Smooth muscle cell (in vitro differentiated cells): Measurements from ENCODE around the gene PAX5. TPM values are rescaled to one million over a fixed set of nuclear protein-coding genes. Genes with fewer than 3 reads are reported as not detected.

Experiments
- DNase-seq: peaks from one replicate; lab custom pipeline; 2025; ENCODE audit not compliant: unreplicated experiment; lab: John Stamatoyannopoulos, UW
- H2AFZ ChIP-seq: fragments of 200-600 bp; sonication (generic); 2 replicates; pipeline ENCODE4 v1.6.0; 2016; ENCODE audit warnings: antibody characterized with exemption, low read depth, mild to moderate bottlenecking
- H3F3A ChIP-seq: fragments of 200-600 bp; sonication (generic); 2 replicates; pipeline ENCODE4 v1.6.0; 2017; ENCODE audit warnings: antibody characterized with exemption, low read depth
- H3K27ac ChIP-seq: fragments of 200-600 bp; sonication (generic); 2 replicates; pipeline ENCODE4 v1.5.1; 2016; ENCODE audit warnings: low read depth, mild to moderate bottlenecking
- H3K27me3 ChIP-seq: fragments of 200-600 bp; sonication (generic); 2 replicates; pipeline ENCODE4 v1.6.1; 2016; ENCODE audit warnings: low read depth, mild to moderate bottlenecking
- H3K36me3 ChIP-seq: fragments of 200-600 bp; sonication (generic); 2 replicates; pipeline ENCODE4 v1.5.1; 2016; ENCODE audit warnings: low read depth
- H3K4me1 ChIP-seq: fragments of 200-600 bp; sonication (generic); 2 replicates; pipeline ENCODE4 v1.5.1; 2016; ENCODE audit warnings: low read depth
- H3K4me2 ChIP-seq: fragments of 200-600 bp; sonication (generic); 2 replicates; pipeline ENCODE4 v1.6.0; 2016; ENCODE audit warnings: mild to moderate bottlenecking
- H3K4me3 ChIP-seq: fragments of 200-600 bp; sonication (generic); 2 replicates; pipeline ENCODE4 v1.5.1; 2016; ENCODE audit warnings: mild to moderate bottlenecking
- H3K79me2 ChIP-seq: fragments of 200-600 bp; sonication (generic); 2 replicates; pipeline ENCODE4 v1.6.0; 2016; ENCODE audit warnings: low read depth, mild to moderate bottlenecking
- H3K9ac ChIP-seq: fragments of 200-600 bp; sonication (generic); 2 replicates; pipeline ENCODE4 v1.6.0; 2016; ENCODE audit warnings: low read depth
- H3K9me3 ChIP-seq: fragments of 200-600 bp; sonication (generic); replicated peaks from 2 replicates; pipeline ENCODE4 v1.5.1; 2016; ENCODE audit warnings: low read depth
- H4K20me1 ChIP-seq: fragments of 200-600 bp; sonication (generic); 2 replicates; pipeline ENCODE4 v1.6.0; 2016; ENCODE audit warnings: low read depth
- CTCF ChIP-seq: fragments of 200-600 bp; sonication (generic); IDR thresholded peaks from 2 replicates; pipeline ENCODE4 v1.5.1; 2017; ENCODE audit warnings: borderline replicate concordance, mild to moderate bottlenecking, antibody characterized with exemption; ENCODE audit not compliant: insufficient read depth, poor library complexity, severe bottlenecking
- WGBS: methylation state at CpG from one replicate; pipeline ENCODE4 v1.1.7; 2016; ENCODE audit warnings: low lambda C conversion rate; 5-methylcytosine and 5-hydroxymethylcytosine counted together
- polyA plus RNA-seq: library from polyadenylated mRNA; unstranded; fragments of >200 nt; fragmentation: Nextera tagmentation; extraction: Ambion mirVana; gene quantifications from 2 replicates; pipeline ENCODE4 v1.2.1, GENCODE V29; 2016
- total RNA-seq: library from RNA; depleted of rRNA; stranded (reverse); fragments of >200 nt; gene quantifications from 2 replicates; pipeline ENCODE4 v1.2.3, GENCODE V29; 2014

The PAX5 gene
- total and polyA plus RNA-seq, 2 experiments from 2014 or later = 0.09 TPM; not detected in 1

DNA sequence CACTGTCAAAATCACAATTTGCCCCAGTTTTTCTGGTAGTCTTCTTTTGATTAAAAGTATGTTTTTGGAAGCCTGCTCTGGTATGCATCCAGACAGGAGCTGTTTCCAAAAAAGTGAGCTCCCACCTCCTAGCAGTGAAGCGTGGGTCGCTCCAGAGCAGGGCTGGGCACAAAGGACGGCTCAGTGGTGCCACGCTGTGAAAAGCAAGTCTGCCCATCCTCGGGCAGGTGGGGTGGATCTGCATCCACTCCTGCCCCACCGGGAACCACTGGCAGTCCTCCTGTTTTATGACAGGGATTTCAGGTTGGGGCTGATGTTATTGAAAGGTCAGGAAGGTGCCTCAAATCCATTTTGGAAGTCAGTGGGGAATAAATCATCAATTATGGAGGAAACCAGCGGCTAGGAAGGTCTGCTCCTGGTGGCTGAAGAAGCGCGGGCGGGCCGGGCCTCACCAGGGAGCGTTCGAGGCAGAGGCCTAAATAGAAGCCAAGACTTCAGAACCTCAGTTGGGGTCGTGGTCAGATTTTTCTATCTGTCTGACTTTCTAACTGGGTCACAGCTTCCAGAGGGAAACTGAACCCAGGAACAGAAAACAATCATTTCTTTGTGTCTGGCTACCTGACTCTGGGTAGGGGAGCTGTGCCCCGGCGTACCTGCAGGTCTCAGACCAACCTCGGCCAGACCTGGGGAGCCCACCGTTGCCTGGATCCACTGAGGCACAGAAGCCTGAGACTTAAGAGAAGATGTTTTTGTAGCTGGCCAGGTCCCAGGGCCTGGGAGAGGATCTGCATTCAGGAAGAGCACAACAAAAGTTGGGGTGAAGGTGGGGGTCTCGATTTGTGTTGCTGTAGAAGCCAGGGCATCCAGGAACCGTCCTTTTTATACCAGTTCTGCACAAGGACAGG is 168.1 kb downstream of the PAX5 start:
- no peak overlapping the region for H3K4me2 ChIP-seq
- no peak overlapping the region for H2AFZ ChIP-seq
- TF ChIP-seq CTCF = no peak
- peaks cover 71% of the 10 kb centered on the region for H3K27me3 ChIP-seq
- H4K20me1 ChIP-seq = no peaks in the 10 kb centered on the region
- no peaks in the 10 kb centered on the region for H3K36me3 ChIP-seq
- no peaks in the 10 kb centered on the region for H3K4me1 ChIP-seq
- no peaks in the 10 kb centered on the region for H3F3A ChIP-seq
- DNase-seq = no peak
- 95% methylated on average over 20 of the region's 20 CpGs for WGBS
- H3K79me2 ChIP-seq = no peaks in the 10 kb centered on the region
- H3K27ac ChIP-seq = no peak overlapping the region
- H3K4me3 ChIP-seq = no peak overlapping the region
- no peaks in the 10 kb centered on the region for H3K9me3 ChIP-seq
- no peak overlapping the region for H3K9ac ChIP-seq

DNA sequence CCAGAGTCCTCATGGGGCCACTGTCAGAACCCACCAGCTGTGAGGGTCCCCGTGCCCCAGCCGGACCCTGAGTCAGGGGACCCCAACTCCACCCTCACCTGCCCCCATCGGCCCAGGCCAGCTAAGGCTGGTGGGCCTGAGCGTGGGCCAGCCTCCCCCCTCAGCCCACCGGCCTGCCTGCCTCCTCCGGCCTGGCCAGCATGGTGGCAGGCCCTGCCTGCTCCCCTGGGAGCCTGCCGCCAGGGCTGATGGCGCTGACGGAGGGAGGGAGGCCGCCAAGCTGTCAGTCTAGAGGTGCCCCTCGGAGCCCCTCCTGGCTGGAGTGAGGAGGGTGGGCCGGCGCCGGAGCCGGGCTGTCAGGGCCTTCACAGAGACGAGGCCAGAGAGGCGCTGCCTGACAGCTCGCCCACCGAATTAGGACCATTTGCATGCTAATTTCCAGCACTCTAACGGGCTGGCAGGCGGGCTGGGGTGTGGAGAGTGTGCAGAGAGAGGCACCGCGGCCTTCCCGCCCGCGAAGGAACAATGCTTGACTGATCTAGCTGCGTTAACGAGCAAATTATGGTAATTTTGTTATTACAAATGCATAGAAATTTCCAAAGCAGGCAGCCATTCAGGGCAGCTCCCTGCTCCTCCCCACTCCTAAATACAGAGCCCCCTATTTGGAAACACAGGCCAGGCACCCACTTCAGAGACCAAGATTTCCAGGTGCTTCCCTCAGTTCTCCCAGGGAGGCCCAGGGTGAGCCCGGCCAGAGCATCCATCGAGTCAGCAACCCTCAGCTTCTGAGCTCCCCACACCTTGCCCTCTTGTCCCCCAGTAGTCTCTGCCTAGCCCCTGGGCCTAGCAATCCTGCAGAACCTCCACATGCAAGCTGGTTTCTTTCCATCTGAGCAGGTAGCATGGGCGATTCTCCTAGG is 169.3 kb downstream of the PAX5 start:
- no peak for TF ChIP-seq CTCF
- H3K9ac ChIP-seq = no peak overlapping the region
- no peak overlapping the region for H3K4me3 ChIP-seq
- no peaks in the 10 kb centered on the region for H3K36me3 ChIP-seq
- H3K4me1 ChIP-seq = no peaks in the 10 kb centered on the region
- no peaks in the 10 kb centered on the region for H3K79me2 ChIP-seq
- H3K27ac ChIP-seq = no peak overlapping the region
- DNase-seq = no peak
- H3K27me3 ChIP-seq = peaks cover 70% of the 10 kb centered on the region
- no peak overlapping the region for H3K4me2 ChIP-seq
- no peak overlapping the region for H2AFZ ChIP-seq
- H3F3A ChIP-seq = no peaks in the 10 kb centered on the region
- no peaks in the 10 kb centered on the region for H3K9me3 ChIP-seq
- 55% methylated on average over 29 of the region's 31 CpGs for WGBS
- no peaks in the 10 kb centered on the region for H4K20me1 ChIP-seq

- H3F3A ChIP-seq = no peaks in the 10 kb centered on the region
- H3K4me1 ChIP-seq = no peaks in the 10 kb centered on the region
- 49% methylated on average over 21 of the region's 21 CpGs for WGBS
- peak; percentile 68 for TF ChIP-seq CTCF
- no peak overlapping the region for H3K27ac ChIP-seq
- no peak overlapping the region for H2AFZ ChIP-seq
- H3K79me2 ChIP-seq = no peaks in the 10 kb centered on the region
- no peaks in the 10 kb centered on the region for H3K36me3 ChIP-seq
- H4K20me1 ChIP-seq = no peaks in the 10 kb centered on the region
- no peak overlapping the region for H3K4me2 ChIP-seq
- no peaks in the 10 kb centered on the region for H3K9me3 ChIP-seq
- peaks cover 49% of the 10 kb centered on the region for H3K27me3 ChIP-seq
- DNase-seq = no peak
- no peak overlapping the region for H3K9ac ChIP-seq
- no peak overlapping the region for H3K4me3 ChIP-seq
These were observed 171.6 kb downstream of the PAX5 start for GRCh38 chr9:36862206-36863145.
